PC-9 (cell line): Measurements from ENCODE around the gene OTUD1.

Source experiments
- CTCF ChIP-seq: fragments of 200-600 bp; sonication (generic); conservative IDR thresholded peaks from 2 replicates; pipeline ENCODE4 v1.6.1; 2017; ENCODE audit warnings: mixed run types, antibody characterized with exemption, mild to moderate bottlenecking, moderate library complexity
- EZH2 ChIP-seq: fragments of 200-600 bp; sonication (generic); IDR thresholded peaks from 2 replicates; pipeline ENCODE4 v1.8.0; 2017; ENCODE audit warnings: antibody characterized with exemption, low read depth

GRCh38 chr10:23435378-23435777, 3.5 kb upstream of the OTUD1 start:
- TF ChIP-seq EZH2 (no peak), CTCF (no peak)
